PFSK-1 (cell line): ENCODE results near the gene STKLD1.

Experiments
- POLR2AphosphoS5 ChIP-seq: IDR thresholded peaks from 2 replicates; pipeline ENCODE4 v1.6.1; 2012; ENCODE audit warnings: low read depth, mild to moderate bottlenecking, control low read depth, low read length, moderate library complexity
- TAF1 ChIP-seq: IDR thresholded peaks from 2 replicates; pipeline ENCODE4 v1.6.1; 2012; ENCODE audit warnings: low read length, control low read depth, borderline replicate concordance; ENCODE audit not compliant: insufficient read depth

- TF ChIP-seq TAF1, result no peak
- TF ChIP-seq POLR2AphosphoS5, result no peak
These were observed 29.6 kb downstream of the STKLD1 start for GRCh38 chr9:133405508-133406438.
